Kidney epithelial cell (primary cell): ENCODE measurements around the gene SNX8. TPM values are rescaled to one million over a fixed set of nuclear protein-coding genes. Genes with fewer than 3 reads are reported as not detected.
A peak's percentile ranks its signal among the peaks of the same experiment; 100 is the strongest.

Experiments used
- DNase-seq: peaks from one replicate; pipeline ENCODE4 v3.0.0-alpha.2; 2010; ENCODE audit warnings: low read depth
- H3K27me3 ChIP-seq: 2 replicates; pipeline ENCODE4 v1.6.0; 2011; ENCODE audit warnings: low read length; ENCODE audit not compliant: control insufficient read depth, insufficient read depth
- H3K36me3 ChIP-seq: 2 replicates; pipeline ENCODE4 v1.5.1; 2011; ENCODE audit warnings: low read length; ENCODE audit not compliant: control insufficient read depth, insufficient read depth
- H3K4me3 ChIP-seq: 2 replicates; pipeline ENCODE4 v1.5.1; 2011; ENCODE audit warnings: low read depth, mild to moderate bottlenecking, control low read depth, low read length
- total RNA-seq: library from RNA; depleted of rRNA; stranded (reverse); fragments of >200 nt; gene quantifications from 2 replicates; pipeline ENCODE4 v1.2.3, GENCODE V29; 2015
- TF ChIP-seq, protein P1 (sequence below): IDR thresholded peaks from 2 replicates; pipeline ENCODE4 v1.5.1; 2011; ENCODE audit warnings: mild to moderate bottlenecking, moderate library complexity, low read length, control low read depth, inconsistent platforms; ENCODE audit not compliant: insufficient read depth, poor library complexity, severe bottlenecking

The SNX8 gene
- total RNA-seq, 1 donor from 2014 or later: 47.7 TPM

DNA sequence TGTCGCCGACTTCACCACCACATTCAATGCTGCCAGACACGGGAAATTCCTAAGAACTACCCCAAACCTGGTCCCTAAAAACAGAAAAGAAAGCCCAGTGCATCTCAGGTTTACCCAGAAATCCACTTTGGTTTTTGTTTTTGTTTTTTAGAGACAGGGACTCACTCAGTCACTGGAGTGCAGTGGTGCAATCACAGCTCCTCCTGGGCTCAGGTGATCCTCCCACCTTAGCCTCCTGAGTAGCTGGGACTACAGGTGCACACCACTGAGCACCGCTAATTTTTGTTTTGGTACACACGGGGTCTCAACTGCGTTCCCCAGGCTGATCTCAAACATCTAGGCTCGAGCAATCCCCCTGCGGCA lies 104.3 kb downstream of the SNX8 start:
- Histone ChIP-seq H3K4me3 (no peak overlapping the region), H3K27me3 (no peaks in the 10 kb centered on the region), H3K36me3 (peaks cover 3% of the 10 kb centered on the region)
- DNase-seq: no peak
- TF ChIP-seq, protein P1, sequence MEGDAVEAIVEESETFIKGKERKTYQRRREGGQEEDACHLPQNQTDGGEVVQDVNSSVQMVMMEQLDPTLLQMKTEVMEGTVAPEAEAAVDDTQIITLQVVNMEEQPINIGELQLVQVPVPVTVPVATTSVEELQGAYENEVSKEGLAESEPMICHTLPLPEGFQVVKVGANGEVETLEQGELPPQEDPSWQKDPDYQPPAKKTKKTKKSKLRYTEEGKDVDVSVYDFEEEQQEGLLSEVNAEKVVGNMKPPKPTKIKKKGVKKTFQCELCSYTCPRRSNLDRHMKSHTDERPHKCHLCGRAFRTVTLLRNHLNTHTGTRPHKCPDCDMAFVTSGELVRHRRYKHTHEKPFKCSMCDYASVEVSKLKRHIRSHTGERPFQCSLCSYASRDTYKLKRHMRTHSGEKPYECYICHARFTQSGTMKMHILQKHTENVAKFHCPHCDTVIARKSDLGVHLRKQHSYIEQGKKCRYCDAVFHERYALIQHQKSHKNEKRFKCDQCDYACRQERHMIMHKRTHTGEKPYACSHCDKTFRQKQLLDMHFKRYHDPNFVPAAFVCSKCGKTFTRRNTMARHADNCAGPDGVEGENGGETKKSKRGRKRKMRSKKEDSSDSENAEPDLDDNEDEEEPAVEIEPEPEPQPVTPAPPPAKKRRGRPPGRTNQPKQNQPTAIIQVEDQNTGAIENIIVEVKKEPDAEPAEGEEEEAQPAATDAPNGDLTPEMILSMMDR: no peak

DNA sequence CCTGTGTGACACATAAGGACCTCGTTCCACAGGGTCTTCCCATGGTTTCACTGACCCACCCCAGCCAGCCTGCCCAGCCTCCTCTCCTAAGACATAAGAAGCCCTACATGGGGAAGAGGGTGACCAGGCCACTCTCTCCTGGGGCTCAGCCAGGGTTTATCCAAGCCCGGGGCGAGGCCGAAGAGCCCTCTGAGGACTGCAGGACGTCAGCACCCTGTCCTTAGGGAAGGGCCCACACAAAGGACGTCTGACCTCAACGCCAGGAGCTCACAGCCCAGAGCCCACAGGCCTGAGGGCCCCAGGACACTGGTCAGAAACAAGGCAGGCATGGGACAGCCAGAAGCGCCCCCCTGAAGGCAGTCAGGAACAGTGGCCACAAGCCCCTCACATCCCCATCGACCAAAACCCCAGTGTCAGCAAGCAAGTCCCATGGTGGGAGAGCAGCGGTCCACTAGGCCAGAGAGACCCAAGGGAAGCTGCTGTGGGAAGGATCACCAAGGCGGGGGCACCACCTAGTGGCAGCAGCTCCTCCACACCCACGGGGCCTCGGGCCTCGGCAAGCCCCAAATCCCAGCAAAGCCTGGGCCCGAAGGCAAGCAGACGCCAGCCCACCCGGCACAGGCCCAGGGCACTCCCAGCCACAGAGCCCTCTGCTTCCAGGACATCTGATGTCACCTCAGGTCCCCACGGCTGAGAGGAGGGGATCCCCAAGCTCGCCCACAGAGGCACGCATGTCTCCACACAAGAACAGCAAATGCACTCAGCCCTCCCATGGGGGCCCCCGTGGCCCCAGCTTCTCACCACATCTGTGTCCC lies 104.9 kb downstream of the SNX8 start:
- Histone ChIP-seq H3K4me3 (no peak overlapping the region), H3K27me3 (no peaks in the 10 kb centered on the region), H3K36me3 (peaks cover 3% of the 10 kb centered on the region)
- no peak for DNase-seq
- TF ChIP-seq, protein P1: peak; percentile 87

DNA sequence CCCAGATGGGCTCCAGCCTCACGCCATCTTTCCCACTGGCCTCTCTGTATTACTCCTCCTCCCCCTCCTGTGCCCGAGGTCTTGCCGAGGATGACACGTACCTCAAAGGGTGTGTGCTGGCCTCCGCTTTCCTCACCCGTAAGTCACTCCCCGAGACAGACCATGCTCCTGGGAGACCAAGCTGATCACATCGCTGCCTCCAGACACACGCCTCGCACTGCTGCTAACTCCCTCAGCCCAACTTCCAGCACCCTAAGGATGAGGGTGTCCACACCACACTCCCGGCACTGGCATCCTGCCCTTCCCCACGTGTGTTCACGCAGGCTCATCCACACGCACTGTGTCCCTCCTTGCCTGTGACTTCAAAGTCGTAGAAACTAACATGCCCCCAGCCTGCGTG lies 105.5 kb downstream of the SNX8 start:
- TF ChIP-seq, protein P1: no peak
- Histone ChIP-seq H3K36me3 (peaks cover 3% of the 10 kb centered on the region), H3K4me3 (no peak overlapping the region), H3K27me3 (no peaks in the 10 kb centered on the region)
- DNase-seq: no peak

DNA sequence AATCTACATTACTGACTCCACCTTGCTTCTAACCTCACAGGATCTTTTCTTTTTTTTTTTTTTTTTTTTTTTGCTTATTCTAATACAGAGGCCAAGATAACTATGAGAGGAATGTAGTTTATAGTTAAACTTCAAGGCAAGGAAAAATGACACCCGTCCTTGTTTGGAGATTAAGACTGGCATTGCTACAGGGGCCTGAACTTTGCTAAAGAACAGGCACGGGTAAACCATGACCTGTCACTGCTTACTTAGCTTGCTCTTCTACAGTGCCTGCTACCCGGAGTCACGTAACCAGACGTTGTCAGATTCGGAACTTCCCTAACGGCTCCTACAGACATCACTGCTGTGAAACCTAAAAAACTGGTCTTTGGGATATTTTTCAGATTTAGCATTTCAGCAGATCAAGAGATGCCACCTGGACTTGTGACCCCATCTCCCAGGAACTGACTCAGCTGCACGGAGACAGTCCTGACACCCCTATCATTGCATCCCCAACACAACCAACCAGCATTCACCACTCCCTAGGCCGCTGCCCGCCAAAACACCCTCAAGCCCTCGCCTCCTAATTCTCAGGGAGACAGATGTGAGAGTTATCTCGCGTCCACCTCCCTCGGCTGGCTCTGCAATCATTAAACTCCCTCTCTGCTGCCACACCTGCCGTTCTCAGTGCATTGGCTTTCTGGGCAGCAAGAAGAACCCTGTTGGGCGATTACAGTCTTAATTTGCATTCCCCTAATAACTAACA lies 109.0 kb downstream of the SNX8 start:
- TF ChIP-seq, protein P1: no peak
- no peaks in the 10 kb centered on the region for H3K27me3 ChIP-seq
- peaks cover 1% of the 10 kb centered on the region for H3K36me3 ChIP-seq
- no peak for DNase-seq
- no peak overlapping the region for H3K4me3 ChIP-seq

DNA sequence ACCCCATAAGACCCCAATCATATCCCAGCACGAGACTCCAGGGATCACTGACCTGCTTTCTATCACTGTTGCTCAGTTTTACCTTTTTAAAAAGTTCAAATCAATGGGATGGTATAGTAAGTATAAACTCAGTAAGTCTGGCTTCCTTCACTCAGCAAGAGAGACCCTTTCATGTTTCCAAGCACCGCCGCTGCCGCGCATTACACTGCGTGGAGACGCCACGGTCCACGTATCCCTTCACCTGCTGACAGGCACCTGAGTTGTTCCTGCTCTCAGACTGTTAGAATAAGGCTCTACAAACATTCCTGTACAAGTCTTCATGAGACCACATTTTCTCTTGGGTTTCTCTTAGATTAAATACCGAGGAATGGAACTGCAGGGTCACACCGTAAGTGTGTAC lies 109.8 kb downstream of the SNX8 start:
- TF ChIP-seq, protein P1: no peak
- H3K36me3 ChIP-seq: peaks cover 1% of the 10 kb centered on the region

More for the DNA sequence above, 109.8 kb downstream of the SNX8 start:
- Histone ChIP-seq H3K4me3 (no peak overlapping the region), H3K27me3 (no peaks in the 10 kb centered on the region)
- no peak for DNase-seq
